ENCODE data around the gene ZFP90.

DNA sequence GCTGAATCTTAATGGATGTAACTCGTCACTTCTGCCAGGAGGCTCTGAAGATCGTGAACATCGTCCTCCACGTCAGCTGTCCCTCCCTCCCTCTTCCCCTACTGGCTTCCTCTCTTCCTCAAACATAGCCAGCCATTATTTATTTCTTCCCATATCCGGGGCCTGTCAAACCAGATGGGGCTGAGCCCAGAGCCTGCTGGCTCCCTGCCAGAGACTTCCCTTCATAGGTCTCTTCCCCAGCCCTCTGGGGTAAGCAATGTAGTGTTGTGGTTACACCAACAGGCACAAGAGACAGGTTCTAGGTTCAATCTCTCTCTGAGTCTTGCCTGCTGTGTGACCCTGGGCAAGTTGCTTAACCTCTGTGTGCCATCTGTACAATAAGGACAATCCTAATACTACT lies 40.1 kb upstream of the ZFP90 start:
- TF ChIP-seq TAF1 (IDR thresholded peaks at IDR 0.05; ENCODE audit: borderline replicate concordance, insufficient read depth, low read length) (no peak), SIN3A (IDR thresholded peaks at IDR 0.05; ENCODE audit: borderline replicate concordance, insufficient read depth, low read length) (no peak), POLR2AphosphoS5 (IDR thresholded peaks at IDR 0.05; ENCODE audit: low read depth, low read length) (no peak), FOXP2 (optimal IDR thresholded peaks at IDR 0.05; ENCODE audit: borderline replicate concordance, extremely low read depth, extremely low read length, insufficient read depth) (no peak)
- TF ChIP-seq, protein P1, sequence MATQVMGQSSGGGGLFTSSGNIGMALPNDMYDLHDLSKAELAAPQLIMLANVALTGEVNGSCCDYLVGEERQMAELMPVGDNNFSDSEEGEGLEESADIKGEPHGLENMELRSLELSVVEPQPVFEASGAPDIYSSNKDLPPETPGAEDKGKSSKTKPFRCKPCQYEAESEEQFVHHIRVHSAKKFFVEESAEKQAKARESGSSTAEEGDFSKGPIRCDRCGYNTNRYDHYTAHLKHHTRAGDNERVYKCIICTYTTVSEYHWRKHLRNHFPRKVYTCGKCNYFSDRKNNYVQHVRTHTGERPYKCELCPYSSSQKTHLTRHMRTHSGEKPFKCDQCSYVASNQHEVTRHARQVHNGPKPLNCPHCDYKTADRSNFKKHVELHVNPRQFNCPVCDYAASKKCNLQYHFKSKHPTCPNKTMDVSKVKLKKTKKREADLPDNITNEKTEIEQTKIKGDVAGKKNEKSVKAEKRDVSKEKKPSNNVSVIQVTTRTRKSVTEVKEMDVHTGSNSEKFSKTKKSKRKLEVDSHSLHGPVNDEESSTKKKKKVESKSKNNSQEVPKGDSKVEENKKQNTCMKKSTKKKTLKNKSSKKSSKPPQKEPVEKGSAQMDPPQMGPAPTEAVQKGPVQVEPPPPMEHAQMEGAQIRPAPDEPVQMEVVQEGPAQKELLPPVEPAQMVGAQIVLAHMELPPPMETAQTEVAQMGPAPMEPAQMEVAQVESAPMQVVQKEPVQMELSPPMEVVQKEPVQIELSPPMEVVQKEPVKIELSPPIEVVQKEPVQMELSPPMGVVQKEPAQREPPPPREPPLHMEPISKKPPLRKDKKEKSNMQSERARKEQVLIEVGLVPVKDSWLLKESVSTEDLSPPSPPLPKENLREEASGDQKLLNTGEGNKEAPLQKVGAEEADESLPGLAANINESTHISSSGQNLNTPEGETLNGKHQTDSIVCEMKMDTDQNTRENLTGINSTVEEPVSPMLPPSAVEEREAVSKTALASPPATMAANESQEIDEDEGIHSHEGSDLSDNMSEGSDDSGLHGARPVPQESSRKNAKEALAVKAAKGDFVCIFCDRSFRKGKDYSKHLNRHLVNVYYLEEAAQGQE (IDR thresholded peaks at IDR 0.05; ENCODE audit: insufficient read depth in 1 of 2, low read depth in 2 of 2, low read length in 2 of 2) = no peak
